Activated T-cell treated with anti-CD3 and anti-CD28 coated beads, Interleukin-2, amount 50 U/mL, for 1 hour (primary cell): ENCODE results near the gene TMEM208.

Experiments
- DNase-seq: peaks from one replicate; pipeline ENCODE4 v3.0.0-alpha.2; 2020

The TMEM208 gene

DNA sequence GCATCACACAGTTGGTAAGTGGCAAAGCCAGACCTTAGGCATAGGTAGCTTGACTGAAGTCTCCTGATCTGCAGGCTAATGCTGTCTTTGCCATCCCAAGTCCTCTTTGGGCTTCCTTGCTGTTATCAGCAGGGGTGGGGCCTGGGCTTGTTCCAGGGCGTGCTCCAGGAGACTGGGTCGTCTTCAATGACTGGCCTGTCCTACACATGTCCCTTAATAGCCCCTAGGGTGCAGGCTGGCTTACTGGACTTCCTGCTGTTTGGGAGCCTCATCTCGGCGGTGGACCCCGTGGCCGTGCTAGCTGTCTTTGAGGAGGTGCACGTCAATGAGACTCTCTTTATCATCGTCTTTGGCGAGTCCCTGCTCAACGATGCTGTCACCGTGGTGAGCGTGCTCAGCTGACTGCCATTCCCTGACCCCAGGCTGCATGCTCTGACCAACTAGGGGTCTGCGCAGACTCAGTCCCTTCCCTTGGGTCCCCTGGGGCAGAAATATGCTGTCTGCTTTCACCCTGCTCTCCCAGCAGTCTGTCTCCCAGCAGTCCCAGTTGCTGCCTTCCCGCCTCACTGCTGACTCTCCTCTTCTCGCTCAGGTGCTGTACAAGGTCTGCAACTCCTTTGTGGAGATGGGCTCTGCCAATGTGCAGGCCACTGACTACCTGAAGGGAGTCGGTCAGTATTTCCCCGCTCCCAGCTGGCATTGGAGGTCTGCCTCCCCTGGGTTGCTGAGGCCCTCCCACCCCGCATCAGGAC lies 28.0 kb downstream of the TMEM208 start:
- no peak for DNase-seq

GRCh38 chr16:67255553-67256221 lies 28.8 kb downstream of the TMEM208 start:
- DNase-seq: no peak

DNA sequence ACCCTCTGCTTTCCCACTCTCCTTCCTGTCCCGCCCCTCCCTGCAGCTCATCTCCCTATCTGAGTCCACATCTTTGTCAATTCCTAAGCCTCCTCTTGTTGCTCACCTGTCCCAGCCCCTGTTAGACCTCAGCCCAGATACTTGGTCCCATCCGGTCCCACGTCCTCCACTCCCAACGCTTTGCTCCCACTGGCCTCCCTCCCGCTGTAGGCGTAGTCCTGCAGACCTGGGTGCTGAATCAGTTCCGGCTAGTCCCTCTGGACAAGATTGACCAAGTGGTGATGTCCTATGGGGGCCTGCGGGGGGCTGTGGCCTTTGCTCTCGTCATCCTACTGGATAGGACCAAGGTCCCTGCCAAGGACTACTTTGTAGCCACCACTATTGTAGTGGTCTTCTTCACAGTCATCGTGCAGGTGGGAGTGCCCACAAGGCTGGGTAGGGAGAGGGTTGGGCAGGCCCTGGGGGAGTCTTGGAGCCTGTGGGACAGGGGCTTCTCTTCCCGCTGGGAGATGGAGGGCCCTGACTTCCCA lies 29.8 kb downstream of the TMEM208 start:
- no peak for DNase-seq

DNA sequence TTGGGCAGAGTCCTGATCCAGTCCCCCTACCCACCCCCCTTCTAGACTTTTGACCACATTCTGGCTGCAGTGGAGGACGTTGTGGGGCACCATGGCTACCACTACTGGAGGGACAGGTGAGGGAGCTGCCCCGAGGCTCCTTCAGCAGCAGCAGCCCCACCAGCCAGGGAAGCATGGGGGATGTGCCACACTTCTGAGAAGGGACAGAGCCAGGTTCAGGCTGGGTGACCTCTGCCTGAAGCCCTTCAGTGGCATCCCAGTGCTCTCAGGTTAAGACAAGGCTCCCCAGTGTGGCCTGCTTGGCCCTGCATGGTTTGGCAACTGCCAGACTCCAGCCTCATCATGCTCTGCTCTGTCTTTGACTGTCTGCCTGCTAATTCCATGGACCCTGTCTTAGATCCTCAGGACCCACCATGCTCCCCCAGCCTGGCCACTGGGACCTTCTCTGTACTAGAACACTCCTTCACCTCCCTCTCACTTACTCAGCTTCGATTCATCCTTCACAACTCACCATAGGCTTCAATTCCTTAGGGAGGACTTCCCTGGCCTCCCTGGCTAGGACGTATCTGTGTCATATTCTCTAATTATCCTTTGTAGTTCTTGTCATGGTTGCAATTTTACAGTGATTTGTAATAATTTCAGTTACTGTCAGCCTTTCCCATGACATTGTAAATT lies 30.7 kb downstream of the TMEM208 start:
- no peak for DNase-seq

GRCh38 chr16:67258161-67258835 lies 31.4 kb downstream of the TMEM208 start:
- DNase-seq: no peak

- no peak for DNase-seq
Observed at GRCh38 chr16:67259705-67260104, 32.8 kb downstream of the TMEM208 start.

- DNase-seq: no peak
Observed at GRCh38 chr16:67260426-67261063, 33.6 kb downstream of the TMEM208 start.

- no peak for DNase-seq
Observed at GRCh38 chr16:67263201-67263600, 36.3 kb downstream of the TMEM208 start.

DNA sequence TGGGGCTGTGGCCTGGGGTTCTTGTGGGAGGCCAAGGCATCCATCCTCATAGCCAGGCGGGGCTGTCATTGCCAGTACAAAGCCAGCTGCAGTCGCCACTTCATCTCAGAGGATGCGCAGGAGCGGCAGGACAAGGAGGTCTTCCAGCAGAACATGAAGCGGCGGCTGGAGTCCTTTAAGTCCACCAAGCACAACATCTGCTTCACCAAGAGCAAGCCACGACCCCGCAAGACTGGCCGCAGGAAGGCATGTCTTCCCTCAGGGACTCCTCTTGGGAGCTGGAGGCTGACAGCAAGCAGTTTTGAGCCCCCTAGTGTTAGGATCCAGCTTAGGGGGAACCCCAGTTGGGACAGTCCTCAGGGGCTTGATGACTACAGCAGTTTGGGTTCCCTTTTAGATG lies 37.3 kb downstream of the TMEM208 start:
- DNase-seq: no peak

DNA sequence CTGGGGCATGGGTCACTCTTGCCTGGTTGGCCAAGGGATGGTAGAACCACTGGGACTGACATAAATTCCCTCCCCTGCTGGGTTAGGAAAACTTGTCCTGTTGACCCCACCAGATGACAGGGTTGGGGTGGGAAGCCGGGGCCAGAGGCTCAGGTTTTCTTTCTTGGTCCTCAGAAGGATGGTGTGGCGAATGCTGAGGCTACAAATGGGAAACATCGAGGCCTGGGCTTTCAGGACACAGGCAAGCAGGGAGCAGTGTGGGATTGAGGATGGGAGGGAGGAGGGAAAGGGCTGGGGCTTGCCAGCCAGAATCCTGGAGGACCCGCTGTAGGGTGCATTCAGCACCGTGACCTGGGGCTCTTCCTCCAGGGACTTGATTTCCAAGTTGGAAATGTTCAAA lies 37.9 kb downstream of the TMEM208 start:
- DNase-seq: no peak

DNA sequence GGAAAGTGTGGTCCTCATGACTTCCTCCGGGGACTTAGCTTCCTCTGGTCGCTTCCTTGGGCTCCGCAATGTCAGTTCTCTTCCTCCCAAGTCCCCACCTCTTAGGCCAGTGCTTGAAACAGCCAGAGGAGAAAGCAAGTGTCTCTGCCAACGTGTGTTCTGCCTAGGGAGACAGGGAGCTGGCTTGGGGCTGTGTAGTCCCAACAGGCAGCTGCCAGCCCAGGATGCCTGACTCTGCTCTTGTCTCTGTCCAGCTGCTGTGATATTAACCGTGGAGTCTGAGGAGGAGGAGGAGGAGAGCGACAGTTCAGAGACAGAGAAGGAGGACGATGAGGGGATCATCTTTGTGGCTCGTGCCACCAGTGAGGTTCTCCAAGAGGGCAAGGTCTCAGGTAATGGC lies 38.9 kb downstream of the TMEM208 start:
- no peak for DNase-seq

DNA sequence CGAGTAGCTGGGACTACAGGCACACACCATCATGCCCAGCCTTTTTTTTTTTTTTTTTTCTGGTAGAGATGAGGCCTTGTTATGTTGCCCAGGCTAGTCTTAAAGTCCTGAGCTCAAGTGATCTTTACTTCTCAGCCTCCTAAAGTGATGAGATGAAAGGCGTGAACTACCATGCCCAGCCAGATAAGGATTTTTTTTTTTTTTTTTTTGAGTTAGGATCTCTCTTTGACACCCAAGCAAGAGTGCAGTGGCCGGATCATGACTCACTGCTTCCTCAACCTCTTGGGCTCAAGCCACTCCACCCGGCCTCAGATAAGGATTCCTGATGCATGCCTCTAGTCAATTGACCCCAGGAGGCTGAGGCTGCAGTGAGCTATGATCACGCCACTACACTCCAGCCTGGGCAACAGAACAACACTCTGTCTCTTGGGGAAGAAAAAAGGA lies 41.2 kb downstream of the TMEM208 start:
- DNase-seq: no peak

DNA sequence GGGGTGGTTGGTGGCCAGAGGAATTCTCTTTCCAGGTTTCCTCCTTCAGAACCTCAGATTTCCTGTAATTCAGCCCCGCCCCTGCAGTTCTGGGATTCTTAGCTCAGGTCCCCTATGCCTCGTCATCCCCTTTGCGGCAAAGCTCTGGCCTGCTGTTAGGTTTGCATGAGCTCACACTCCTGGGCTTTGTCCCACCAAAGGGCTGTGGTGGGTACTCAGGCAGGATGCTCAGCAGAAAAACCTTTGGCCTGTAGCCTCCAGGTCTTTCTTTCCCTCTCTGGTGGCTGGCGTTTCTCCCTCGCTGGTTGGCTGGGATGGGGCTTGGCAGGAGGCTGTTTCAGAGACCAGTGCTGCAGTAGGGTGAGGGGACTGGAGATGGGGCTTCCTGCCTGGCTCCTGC lies 42.8 kb downstream of the TMEM208 start:
- no peak for DNase-seq

GRCh38 chr16:67270931-67271338 lies 44.0 kb downstream of the TMEM208 start:
- no peak for DNase-seq

DNA sequence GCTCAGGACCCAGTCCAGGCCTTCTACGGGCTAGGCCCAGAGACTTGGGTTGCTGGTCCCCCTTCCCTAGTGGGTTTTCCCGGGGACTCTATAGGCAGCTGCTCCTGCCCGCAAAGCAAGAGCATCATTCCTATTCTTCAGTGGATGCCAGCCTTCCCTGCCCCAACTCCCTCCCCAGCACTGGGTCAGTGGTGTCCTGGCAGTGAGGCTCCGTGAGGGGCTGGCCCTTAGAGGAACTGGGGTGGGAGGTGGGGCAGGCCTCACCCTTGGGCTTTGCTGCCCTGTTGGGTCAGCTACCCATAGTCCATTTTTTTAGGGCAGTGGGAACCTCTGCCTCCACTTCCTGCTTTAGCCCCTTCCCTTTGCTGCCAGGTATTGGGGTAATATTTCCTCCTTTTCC lies 44.5 kb downstream of the TMEM208 start:
- DNase-seq: no peak

- DNase-seq: no peak
Observed at GRCh38 chr16:67275321-67275720, 48.4 kb downstream of the TMEM208 start.

GRCh38 chr16:67277294-67277998 lies 50.5 kb downstream of the TMEM208 start:
- no peak for DNase-seq

DNA sequence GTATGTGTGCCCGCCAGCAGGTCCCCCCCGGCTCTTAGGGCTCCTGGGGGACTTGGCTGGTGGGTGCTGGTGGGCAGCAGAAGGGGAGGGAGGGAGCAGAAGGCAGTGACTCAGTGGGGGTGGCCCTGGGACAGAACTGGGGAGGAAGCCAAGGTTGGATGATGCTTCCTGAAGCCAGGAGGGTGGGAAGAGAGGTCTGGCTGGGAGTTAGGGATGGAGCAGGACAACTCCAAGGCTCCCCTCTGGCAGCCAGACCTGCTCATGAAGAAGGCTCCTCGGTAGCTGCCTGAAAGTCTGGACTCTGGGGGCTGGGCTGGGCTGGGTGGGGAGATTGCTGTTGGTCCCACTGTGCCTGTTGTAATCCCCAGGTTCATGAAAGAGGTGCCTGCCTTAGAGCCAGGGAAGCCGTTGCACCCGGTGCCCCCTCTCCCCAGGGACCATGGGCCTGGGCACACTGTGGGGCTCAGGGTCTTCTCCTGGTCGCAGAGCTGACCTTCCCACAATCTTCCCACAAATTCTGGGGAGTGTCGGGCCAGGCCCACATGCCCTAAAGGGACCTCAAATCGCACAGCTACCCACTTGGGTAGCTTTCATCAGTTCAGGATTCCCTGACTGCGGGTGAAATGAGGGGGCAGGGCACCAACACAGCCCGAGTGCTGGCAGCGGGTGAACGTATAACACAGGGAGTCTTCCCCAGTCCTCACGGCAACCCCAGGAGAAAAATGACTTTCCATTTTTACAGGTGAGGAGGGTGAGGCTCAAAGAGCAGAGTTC lies 51.3 kb downstream of the TMEM208 start:
- DNase-seq: no peak
